Measurements from ENCODE around the gene C12orf57.

GRCh38 chr12:6923851-6924250, 20.0 kb upstream of the C12orf57 start:
- TF ChIP-seq CREB1 (CRISPR knock-in tag; IDR thresholded peaks at IDR 0.05; ENCODE audit: low read depth): no peak
- no peak for TF ChIP-seq CTCF (conservative IDR thresholded peaks at IDR 0.05; ENCODE audit: low read depth in 2 of 2)
- no peak for TF ChIP-seq EZH2 (IDR thresholded peaks at IDR 0.05; ENCODE audit: low read depth, unreplicated experiment)
- TF ChIP-seq REST (IDR thresholded peaks at IDR 0.05; ENCODE audit: unreplicated experiment): no peak
